Activated CD4-positive, alpha-beta T cell treated with anti-CD3 and anti-CD28 coated beads, Interleukin-2, amount 50 U/mL, for 48 hours (primary cell): ENCODE measurements around the gene ABI3.
"Not testable (repeated sequence)": the region's sequence is repeated elsewhere in the genome, so short reads cannot be mapped to it uniquely, and the experiment has no call there.

Experiments
- DNase-seq, 2 experiments: peaks; one replicate each; pipeline ENCODE4 v3.0.0-alpha.2; 2020

ABI3 gene

GRCh38 chr17:49210158-49211029 is at the start of gene ABI3, which contains the start of gene GNGT2:
Gene ABI3, plus strand, starts transcription at chr17:49210707. Its CDS starts 18 bp downstream, at chr17:49210725.
Gene GNGT2, minus strand, starts transcription at chr17:49210574. Its CDS starts 3,152 bp downstream, at chr17:49207422.
- peak; percentile 69 to 76 for DNase-seq

GRCh38 chr17:49162866-49163265 is 47.6 kb upstream of the ABI3 start:
- no peak for DNase-seq

- no peak for DNase-seq
These were observed 45.4 kb upstream of the ABI3 start for GRCh38 chr17:49165143-49165542.

- DNase-seq = no peak
These were observed 41.8 kb upstream of the ABI3 start for GRCh38 chr17:49168706-49169105.

- no peak for DNase-seq
These were observed 40.3 kb upstream of the ABI3 start for GRCh38 chr17:49170216-49170615.

- not testable (repeated sequence) for DNase-seq
These were observed 39.8 kb upstream of the ABI3 start for GRCh38 chr17:49170711-49171110.

- DNase-seq = not testable (repeated sequence)
These were observed 34.5 kb upstream of the ABI3 start for GRCh38 chr17:49175978-49176377.

- DNase-seq = peak; percentile 73 to 79
These were observed 30.2 kb upstream of the ABI3 start for GRCh38 chr17:49180303-49180702.

- no peak for DNase-seq
These were observed 29.4 kb upstream of the ABI3 start for GRCh38 chr17:49180998-49181635.

- DNase-seq = no peak
These were observed 27.2 kb upstream of the ABI3 start for GRCh38 chr17:49183341-49183740.

- no peak for DNase-seq
These were observed 26.7 kb upstream of the ABI3 start for GRCh38 chr17:49183801-49184200.

- not testable (repeated sequence) for DNase-seq
These were observed 26.0 kb upstream of the ABI3 start for GRCh38 chr17:49184522-49184921.

GRCh38 chr17:49185381-49185780 is 25.1 kb upstream of the ABI3 start:
- DNase-seq = not testable (repeated sequence)

GRCh38 chr17:49187301-49187700 is 23.2 kb upstream of the ABI3 start:
- no peak for DNase-seq

GRCh38 chr17:49190932-49191331 is 19.6 kb upstream of the ABI3 start:
- DNase-seq = no peak

GRCh38 chr17:49191409-49191916 is 19.0 kb upstream of the ABI3 start:
- no peak for DNase-seq

GRCh38 chr17:49191917-49192741 is 18.4 kb upstream of the ABI3 start:
- peak; percentile 94 for DNase-seq

- peak; percentile 32 to 51 for DNase-seq
These were observed 16.8 kb upstream of the ABI3 start for GRCh38 chr17:49193513-49194296.

GRCh38 chr17:49194297-49194607 is 16.3 kb upstream of the ABI3 start:
- no peak for DNase-seq

- DNase-seq = no peak
These were observed 14.8 kb upstream of the ABI3 start for GRCh38 chr17:49195751-49196150.

GRCh38 chr17:49196520-49196919 is 14.0 kb upstream of the ABI3 start:
- no peak for DNase-seq

GRCh38 chr17:49197346-49197998 is 13.0 kb upstream of the ABI3 start:
- no peak for DNase-seq
